Activated CD8-positive, alpha-beta T cell treated with anti-CD3 and anti-CD28 coated beads, Interleukin-2, amount 10 ng/mL, durations not matched to agents 7 days and 5 days (primary cell): ENCODE data around the gene NR6A1. TPM values are rescaled to one million over a fixed set of nuclear protein-coding genes. Genes with fewer than 3 reads are reported as not detected.

ENCODE experiments used
- ATAC-seq: fragments of 150-1000 bp; cut with Tn5 transposase; one replicate; pipeline ENCODE4 v1.10.0; 2021; ENCODE audit warnings: moderate library complexity
- CTCF ChIA-PET: fragments of 350-600 bp; sonication (Branson Sonifier 250); formaldehyde crosslinking; loops from one replicate; lab custom pipeline; 2021; ENCODE audit warnings: antibody characterized with exemption; lab: Charles Lee
- POLR2A ChIA-PET: fragments of 350-600 bp; sonication (Branson Sonifier 250); formaldehyde crosslinking; loops from one replicate; lab custom pipeline; 2021; ENCODE audit warnings: antibody characterized with exemption; lab: Charles Lee
- DNase-seq: peaks from one replicate; pipeline ENCODE4 v3.0.0-alpha.2; 2020
- H3K27ac Mint-ChIP-seq: one replicate; pipeline ENCODE4 v1.8.0; 2021; ENCODE audit warnings: mild to moderate bottlenecking, mixed read lengths
- H3K27me3 Mint-ChIP-seq: one replicate; pipeline ENCODE4 v1.8.0; 2021; ENCODE audit warnings: low read depth, mixed read lengths
- H3K36me3 Mint-ChIP-seq: one replicate; pipeline ENCODE4 v1.8.0; 2021; ENCODE audit warnings: low read depth, mixed read lengths
- H3K4me1 Mint-ChIP-seq: one replicate; pipeline ENCODE4 v1.8.0; 2021; ENCODE audit warnings: low read depth, mixed read lengths
- H3K4me3 Mint-ChIP-seq: one replicate; pipeline ENCODE4 v1.8.0; 2021; ENCODE audit warnings: mild to moderate bottlenecking, mixed read lengths
- H3K9me3 Mint-ChIP-seq: one replicate; pipeline ENCODE4 v1.8.0; 2022; ENCODE audit warnings: mixed read lengths; ENCODE audit not compliant: insufficient read depth
- total RNA-seq, 2 experiments: library from RNA; stranded (reverse); gene quantifications; one replicate each; pipeline ENCODE4 v1.2.3, GENCODE V29; 2021

Gene NR6A1
- total RNA-seq, 2 experiments from 2014 or later = 0.18 to 0.26 TPM

GRCh38 chr9:124695280-124695890, 75.7 kb downstream of the NR6A1 start:
- DNase-seq (no peak), ATAC-seq (no peak)
- Mint-ChIP-seq H3K36me3 (no peaks in the 10 kb centered on the region), H3K4me1 (no peaks in the 10 kb centered on the region), H3K4me3 (no peak overlapping the region), H3K27me3 (peaks cover 3% of the 10 kb centered on the region), H3K9me3 (no peaks in the 10 kb centered on the region), H3K27ac (no peak overlapping the region)
- CTCF ChIA-PET = no interaction called here
- POLR2A ChIA-PET = no interaction called here

DNA sequence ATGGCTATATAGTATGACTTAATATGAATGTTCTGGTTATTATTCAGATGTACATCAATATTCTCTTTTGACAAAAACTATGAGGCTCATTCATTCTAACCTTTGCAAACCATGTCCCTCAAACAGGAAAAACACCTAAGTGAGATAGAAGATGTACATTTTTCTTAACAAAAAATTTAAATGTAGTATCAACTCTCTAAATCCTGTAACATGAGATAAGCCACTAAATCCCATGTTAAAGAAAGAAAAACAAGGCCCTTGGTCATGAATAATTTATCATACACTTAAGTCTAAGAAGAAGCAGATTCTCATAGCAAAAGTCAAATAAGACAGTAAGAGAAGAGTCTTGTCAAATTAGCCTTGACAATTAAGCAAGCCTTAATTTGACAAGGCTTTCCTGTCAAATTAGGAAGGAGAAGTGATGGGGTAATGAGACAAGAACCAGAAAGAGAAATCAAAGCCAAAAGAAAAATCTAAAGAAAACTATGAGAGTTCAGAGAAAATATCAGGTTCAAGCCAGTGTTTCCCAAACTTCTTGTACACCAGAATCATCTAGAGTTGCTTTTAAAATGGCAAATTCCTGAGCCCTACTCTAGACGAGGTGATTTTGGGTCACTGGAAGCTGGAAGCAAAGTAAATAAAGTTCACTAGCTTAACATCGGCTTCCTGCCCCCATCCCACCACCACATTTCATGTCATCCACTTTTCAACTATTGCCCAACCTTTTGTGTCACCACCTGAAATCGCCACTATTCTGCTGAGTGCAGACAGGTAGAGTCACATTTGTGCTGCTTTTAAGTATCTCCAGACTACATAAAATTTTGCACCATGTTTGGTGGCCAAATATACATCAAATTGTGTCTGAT, 76.5 kb downstream of the NR6A1 start:
- ChIA-PET POLR2A (no interaction called here), CTCF (interaction anchor here (0.9 to 2.6 kb wide), 2 partner anchors 16 to 30 kb away, joined by 3 to 10 read pairs; no protein-coding TSS in a partner anchor)
- ATAC-seq (no peak), DNase-seq (no peak)
- H3K27me3 Mint-ChIP-seq = peaks cover 9% of the 10 kb centered on the region
- no peak overlapping the region for H3K27ac Mint-ChIP-seq
- no peak overlapping the region for H3K4me3 Mint-ChIP-seq
- no peaks in the 10 kb centered on the region for H3K4me1 Mint-ChIP-seq
- no peaks in the 10 kb centered on the region for H3K36me3 Mint-ChIP-seq
- no peaks in the 10 kb centered on the region for H3K9me3 Mint-ChIP-seq

DNA sequence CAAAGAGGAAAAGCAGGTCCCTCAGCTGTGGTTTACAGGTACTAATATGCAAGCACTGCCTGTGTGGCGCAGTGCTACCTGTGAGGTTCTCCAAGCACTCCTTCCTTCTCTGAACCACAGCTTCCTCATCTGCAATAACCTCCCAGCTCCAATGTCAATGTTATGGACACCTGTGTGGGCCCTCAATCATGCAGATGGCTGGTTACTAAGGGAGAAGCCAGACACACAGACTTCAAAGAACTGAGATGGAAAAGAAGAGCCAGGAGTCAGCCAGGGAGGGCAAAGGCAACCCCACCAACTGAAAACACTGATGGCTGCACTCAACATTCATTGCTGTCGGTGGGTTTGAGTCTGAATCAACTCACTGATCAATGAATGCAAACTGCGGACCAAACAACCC, 77.7 kb downstream of the NR6A1 start:
- CTCF ChIA-PET = interaction anchor here (1.5 to 2.6 kb wide), 2 partner anchors 18 to 76 kb away, joined by 4 to 10 read pairs; no protein-coding TSS in a partner anchor
- ATAC-seq (no peak), DNase-seq (no peak)
- no peaks in the 10 kb centered on the region for H3K4me1 Mint-ChIP-seq
- H3K36me3 Mint-ChIP-seq = no peaks in the 10 kb centered on the region
- no peak overlapping the region for H3K4me3 Mint-ChIP-seq
- H3K27me3 Mint-ChIP-seq = peaks cover 12% of the 10 kb centered on the region
- POLR2A ChIA-PET = no interaction called here
- H3K9me3 Mint-ChIP-seq = no peaks in the 10 kb centered on the region
- H3K27ac Mint-ChIP-seq = no peak overlapping the region

DNA sequence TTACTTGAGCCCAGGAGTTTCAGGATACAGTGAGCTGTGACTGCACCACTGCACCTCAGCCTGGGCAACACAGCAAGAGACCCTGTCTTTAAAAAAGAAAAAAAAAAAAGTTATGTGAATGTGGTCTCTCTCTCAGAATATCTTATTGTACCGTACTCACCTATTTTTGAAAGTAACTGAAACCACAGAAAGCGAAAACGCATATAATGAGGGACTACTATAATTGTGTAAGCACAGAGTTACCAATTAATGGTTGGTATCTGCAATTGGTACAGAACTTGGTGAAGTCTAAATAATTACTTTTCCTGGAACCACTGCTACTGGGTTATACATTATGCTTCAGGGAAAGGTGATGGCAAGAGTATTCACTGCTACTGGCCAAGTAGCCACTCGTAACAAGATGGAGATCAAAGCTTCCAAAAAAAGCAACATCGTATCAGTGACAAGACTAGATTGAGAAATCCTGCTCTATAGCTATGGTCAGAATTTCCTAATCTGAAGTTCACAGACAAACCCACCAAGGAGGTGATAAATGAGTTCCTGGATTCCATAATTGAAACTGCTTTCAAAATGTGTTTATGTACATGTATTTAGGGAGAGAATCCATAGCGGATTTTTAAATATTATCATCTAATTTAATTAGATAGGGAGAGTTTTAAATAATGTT, 82.7 kb downstream of the NR6A1 start:
- CTCF ChIA-PET = interaction anchor here (0.7 to 1.3 kb wide), 4 partner anchors 9 to 71 kb away, joined by 3 to 5 read pairs (median 3); no protein-coding TSS in a partner anchor

DNA sequence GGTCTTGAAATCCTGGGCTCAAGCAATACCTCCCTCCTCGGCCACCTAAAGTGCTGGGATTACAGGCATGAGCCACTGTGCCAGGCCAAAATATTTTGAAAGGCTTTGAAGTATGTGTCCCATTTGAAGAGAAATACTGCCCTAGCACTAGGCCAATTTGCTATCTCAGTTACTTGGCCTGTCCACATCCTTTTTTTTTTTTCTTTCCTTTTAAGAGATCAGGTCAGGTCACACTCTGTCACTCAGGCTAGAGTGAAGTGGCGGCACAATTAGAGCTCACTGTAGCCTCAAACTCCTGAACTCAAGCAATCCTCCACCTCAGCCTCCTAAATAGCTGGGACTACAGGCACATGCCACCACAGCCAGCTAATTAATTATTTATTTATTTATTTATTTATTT, 84.2 kb downstream of the NR6A1 start:
- Mint-ChIP-seq H3K4me3 (no peak overlapping the region), H3K36me3 (no peaks in the 10 kb centered on the region), H3K4me1 (no peaks in the 10 kb centered on the region), H3K27ac (no peak overlapping the region), H3K27me3 (peaks cover 19% of the 10 kb centered on the region), H3K9me3 (no peaks in the 10 kb centered on the region)
- ATAC-seq (no peak), DNase-seq (no peak)
- ChIA-PET CTCF (interaction anchor here (0.9 kb wide), 1 partner anchor 25 kb away, joined by 3 read pairs; no protein-coding TSS in a partner anchor), POLR2A (no interaction called here)

More for the DNA sequence above, 82.7 kb downstream of the NR6A1 start:
- ATAC-seq = no peak
- Mint-ChIP-seq H3K4me3 (no peak overlapping the region), H3K4me1 (no peaks in the 10 kb centered on the region), H3K27me3 (peaks cover 19% of the 10 kb centered on the region), H3K9me3 (no peaks in the 10 kb centered on the region), H3K36me3 (no peaks in the 10 kb centered on the region), H3K27ac (no peak overlapping the region)
- DNase-seq = no peak
- POLR2A ChIA-PET = no interaction called here

DNA sequence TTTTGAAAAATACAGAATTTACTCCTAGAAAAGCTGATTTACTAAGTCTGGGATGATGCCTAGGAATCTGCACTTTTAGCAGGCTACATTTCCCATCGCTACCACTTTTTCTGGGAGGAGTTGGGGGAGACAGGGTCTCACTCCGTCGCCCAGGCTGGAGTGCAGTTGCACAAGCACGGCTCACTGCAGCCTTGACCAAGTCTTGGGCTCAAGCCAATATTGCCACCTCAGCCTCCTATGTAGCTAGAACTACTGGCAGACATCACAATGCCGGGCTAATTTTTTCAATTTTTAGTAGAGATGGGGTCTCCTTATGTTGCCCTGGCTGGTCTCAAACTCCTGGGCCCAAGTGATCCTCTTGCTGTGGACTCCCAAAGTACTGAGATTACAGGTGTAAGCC, 85.9 kb downstream of the NR6A1 start:
- H3K27ac Mint-ChIP-seq = no peak overlapping the region
- peaks cover 16% of the 10 kb centered on the region for H3K27me3 Mint-ChIP-seq
- ChIA-PET POLR2A (no interaction called here), CTCF (interaction anchor here (0.9 kb wide), 1 partner anchor 68 kb away, joined by 3 read pairs; no protein-coding TSS in a partner anchor)
- DNase-seq (no peak), ATAC-seq (no peak)
- no peaks in the 10 kb centered on the region for H3K9me3 Mint-ChIP-seq
- no peaks in the 10 kb centered on the region for H3K36me3 Mint-ChIP-seq
- H3K4me3 Mint-ChIP-seq = no peak overlapping the region
- no peaks in the 10 kb centered on the region for H3K4me1 Mint-ChIP-seq

- POLR2A ChIA-PET = no interaction called here
- CTCF ChIA-PET = no interaction called here
Measured at GRCh38 chr9:124684169-124684568, 86.9 kb downstream of the NR6A1 start.

GRCh38 chr9:124683043-124683442, 88.1 kb downstream of the NR6A1 start:
- ChIA-PET CTCF (interaction anchor here (1.0 to 1.9 kb wide), 2 partner anchors 29 to 54 kb away, joined by 3 to 7 read pairs; no protein-coding TSS in a partner anchor), POLR2A (no interaction called here)
- ATAC-seq (no peak), DNase-seq (no peak)
- Mint-ChIP-seq H3K27me3 (peaks cover 8% of the 10 kb centered on the region), H3K36me3 (no peaks in the 10 kb centered on the region), H3K4me3 (no peak overlapping the region), H3K9me3 (no peaks in the 10 kb centered on the region), H3K4me1 (no peaks in the 10 kb centered on the region), H3K27ac (no peak overlapping the region)

More at GRCh38 chr9:124684169-124684568, 86.9 kb downstream of the NR6A1 start:
- ATAC-seq = no peak
- DNase-seq = no peak
- Mint-ChIP-seq H3K4me3 (no peak overlapping the region), H3K4me1 (no peaks in the 10 kb centered on the region), H3K9me3 (no peaks in the 10 kb centered on the region), H3K36me3 (no peaks in the 10 kb centered on the region), H3K27ac (no peak overlapping the region), H3K27me3 (peaks cover 8% of the 10 kb centered on the region)

GRCh38 chr9:124680714-124681390, 90.3 kb downstream of the NR6A1 start:
- Mint-ChIP-seq H3K4me3 (no peak overlapping the region), H3K9me3 (no peaks in the 10 kb centered on the region), H3K27ac (no peak overlapping the region), H3K27me3 (peaks cover 11% of the 10 kb centered on the region), H3K4me1 (no peaks in the 10 kb centered on the region), H3K36me3 (no peaks in the 10 kb centered on the region)
- DNase-seq = no peak
- ATAC-seq = no peak
- POLR2A ChIA-PET = no interaction called here
- CTCF ChIA-PET = interaction anchor here (1.5 to 1.9 kb wide), 2 partner anchors 7 to 31 kb away, joined by 3 to 7 read pairs; no protein-coding TSS in a partner anchor

DNA sequence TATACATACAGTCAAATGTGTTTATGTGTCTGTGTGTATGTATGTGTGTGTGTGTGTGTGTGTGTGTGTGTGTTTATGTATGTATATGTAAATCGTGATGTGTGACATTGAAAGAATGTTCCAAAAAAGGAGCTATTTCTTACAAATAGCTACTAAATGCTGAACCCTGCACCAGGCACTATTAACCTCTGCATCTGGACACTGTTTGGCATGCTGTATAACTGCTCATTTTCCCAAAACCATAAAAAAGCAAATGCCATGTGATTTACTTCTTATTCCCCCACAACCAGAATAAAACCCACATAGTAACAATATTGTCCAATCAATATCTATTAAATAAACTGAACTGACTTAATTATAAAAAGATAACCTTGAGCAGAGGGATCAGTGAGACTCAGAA, 91.1 kb downstream of the NR6A1 start:
- peaks cover 13% of the 10 kb centered on the region for H3K27me3 Mint-ChIP-seq
- no peak overlapping the region for H3K4me3 Mint-ChIP-seq
- no peak overlapping the region for H3K27ac Mint-ChIP-seq
- no peak for ATAC-seq
- H3K4me1 Mint-ChIP-seq = no peaks in the 10 kb centered on the region
- H3K9me3 Mint-ChIP-seq = no peaks in the 10 kb centered on the region
- ChIA-PET POLR2A (no interaction called here), CTCF (interaction anchor here (0.7 to 1.6 kb wide), 3 partner anchors 8 to 1604 kb away, joined by 3 to 4 read pairs (median 4); no protein-coding TSS in a partner anchor)
- H3K36me3 Mint-ChIP-seq = no peaks in the 10 kb centered on the region
- no peak for DNase-seq

DNA sequence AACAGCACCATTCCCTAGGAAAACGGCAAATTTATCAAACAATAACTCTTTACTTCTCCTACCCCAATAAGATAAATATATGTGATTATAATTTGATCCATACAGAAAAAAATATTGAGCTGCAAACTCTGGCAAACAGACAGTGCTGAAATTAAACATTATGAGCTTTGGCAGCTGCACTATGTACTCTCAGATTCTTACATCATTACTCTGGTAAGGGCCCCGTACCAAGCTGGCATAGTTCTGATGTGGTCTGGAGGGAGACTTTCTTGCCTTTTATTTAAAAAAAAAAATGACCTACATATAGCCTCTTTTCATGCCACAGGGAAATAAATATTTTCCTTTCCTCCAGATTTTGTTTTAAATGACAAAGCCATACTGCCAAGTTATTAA, 95.0 kb downstream of the NR6A1 start:
- DNase-seq = no peak
- POLR2A ChIA-PET = no interaction called here

More for the DNA sequence above, 95.0 kb downstream of the NR6A1 start:
- no peak overlapping the region for H3K27ac Mint-ChIP-seq
- H3K36me3 Mint-ChIP-seq = no peaks in the 10 kb centered on the region
- CTCF ChIA-PET = interaction anchor here (0.6 to 1.3 kb wide), 3 partner anchors 36 to 157 kb away, joined by 3 to 4 read pairs (median 3); no protein-coding TSS in a partner anchor
- no peaks in the 10 kb centered on the region for H3K9me3 Mint-ChIP-seq
- H3K27me3 Mint-ChIP-seq = peaks cover 14% of the 10 kb centered on the region
- H3K4me3 Mint-ChIP-seq = no peak overlapping the region
- H3K4me1 Mint-ChIP-seq = peaks cover 15% of the 10 kb centered on the region
- no peak for ATAC-seq
